ENCODE results near the gene REPIN1. TPM values are rescaled to one million over a fixed set of nuclear protein-coding genes. Genes with fewer than 3 reads are reported as not detected.

Gene REPIN1
- total RNA-seq, 2 donors from 2014 or later: 68.1 to 79.6 TPM

GRCh38 chr7:150405584-150406311 lies 37.1 kb downstream of the REPIN1 start:
- no peaks in the 10 kb centered on the region for H3K9me3 Mint-ChIP-seq
- peaks cover 26% of the 10 kb centered on the region for H3K4me1 Mint-ChIP-seq
- no peaks in the 10 kb centered on the region for H3K27me3 Mint-ChIP-seq
- peak; percentile 16 for ATAC-seq (replicated peaks)
- peaks cover 6% of the 10 kb centered on the region for H3K36me3 Mint-ChIP-seq (ENCODE audit: low read depth)
- peak overlapping the region; percentile 97 for H3K4me3 Mint-ChIP-seq
- H3K27ac Mint-ChIP-seq: peak overlapping the region; percentile 80

GRCh38 chr7:150406312-150406566 lies 37.6 kb downstream of the REPIN1 start:
- peak overlapping the region; percentile 80 for H3K27ac Mint-ChIP-seq
- H3K9me3 Mint-ChIP-seq: no peaks in the 10 kb centered on the region
- no peaks in the 10 kb centered on the region for H3K27me3 Mint-ChIP-seq
- peak overlapping the region; percentile 97 for H3K4me3 Mint-ChIP-seq
- peaks cover 26% of the 10 kb centered on the region for H3K4me1 Mint-ChIP-seq
- peaks cover 11% of the 10 kb centered on the region for H3K36me3 Mint-ChIP-seq (ENCODE audit: low read depth)
- no peak for ATAC-seq (replicated peaks)

DNA sequence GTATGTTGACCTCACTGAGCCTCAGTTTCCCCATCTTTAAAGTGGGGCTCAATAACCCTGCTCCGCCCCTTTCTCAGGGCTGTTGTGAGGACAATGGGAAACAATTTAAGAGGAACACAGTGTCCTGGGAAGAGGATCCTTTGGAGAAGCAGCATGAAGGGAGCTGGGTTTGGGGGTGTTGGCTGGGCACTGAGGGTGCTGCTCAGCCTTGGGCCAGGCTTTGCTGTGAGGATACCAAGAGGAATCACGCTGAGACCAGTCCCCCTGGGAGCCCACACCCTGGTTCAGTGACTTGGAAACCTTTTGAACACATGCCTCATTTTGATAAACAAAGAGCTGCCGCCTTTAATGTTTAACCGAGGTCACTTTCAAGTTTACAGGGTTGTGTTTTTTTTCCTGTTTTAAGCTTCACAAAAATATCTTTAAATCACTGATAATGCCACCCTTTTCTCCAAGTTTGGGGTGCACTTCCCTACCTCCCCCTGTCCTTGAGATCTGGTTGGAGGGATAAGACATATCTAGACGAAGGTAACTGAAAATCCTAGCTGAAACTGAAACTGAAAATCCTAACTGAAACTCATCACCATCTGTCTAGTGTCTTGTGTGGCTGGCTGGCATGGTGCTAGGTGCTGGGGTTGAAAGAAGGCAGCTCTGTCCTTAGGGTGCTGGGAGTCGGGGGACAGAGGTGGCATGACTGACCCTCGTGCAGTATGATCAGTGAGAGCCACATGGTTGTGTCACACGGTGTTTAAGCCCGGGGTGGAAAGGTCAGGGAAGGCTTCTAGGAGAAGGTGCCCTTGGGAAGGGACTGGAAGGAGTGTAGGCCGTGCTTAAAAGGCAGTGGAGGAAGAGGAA lies 38.2 kb downstream of the REPIN1 start:
- peaks cover 12% of the 10 kb centered on the region for H3K36me3 Mint-ChIP-seq (ENCODE audit: low read depth)
- peaks cover 26% of the 10 kb centered on the region for H3K4me1 Mint-ChIP-seq
- H3K27ac Mint-ChIP-seq: peak overlapping the region; percentile 80
- peak overlapping the region; percentile 97 for H3K4me3 Mint-ChIP-seq
- H3K27me3 Mint-ChIP-seq: no peaks in the 10 kb centered on the region
- ATAC-seq (replicated peaks): peak; percentile 74
- no peaks in the 10 kb centered on the region for H3K9me3 Mint-ChIP-seq

- Mint-ChIP-seq H3K36me3 (ENCODE audit: low read depth) (peaks cover 12% of the 10 kb centered on the region), H3K4me3 (no peak overlapping the region), H3K27me3 (no peaks in the 10 kb centered on the region), H3K27ac (no peak overlapping the region), H3K9me3 (no peaks in the 10 kb centered on the region), H3K4me1 (peaks cover 26% of the 10 kb centered on the region)
- no peak for ATAC-seq (replicated peaks)
Measured at GRCh38 chr7:150407588-150408392, 39.2 kb downstream of the REPIN1 start.

- H3K4me1 Mint-ChIP-seq: peaks cover 26% of the 10 kb centered on the region
- H3K36me3 Mint-ChIP-seq (ENCODE audit: low read depth): peaks cover 12% of the 10 kb centered on the region
- H3K9me3 Mint-ChIP-seq: no peaks in the 10 kb centered on the region
- no peaks in the 10 kb centered on the region for H3K27me3 Mint-ChIP-seq
- H3K27ac Mint-ChIP-seq: peak overlapping the region; percentile 68
- ATAC-seq (replicated peaks): no peak
- no peak overlapping the region for H3K4me3 Mint-ChIP-seq
Measured at GRCh38 chr7:150408393-150409299, 40.0 kb downstream of the REPIN1 start.

DNA sequence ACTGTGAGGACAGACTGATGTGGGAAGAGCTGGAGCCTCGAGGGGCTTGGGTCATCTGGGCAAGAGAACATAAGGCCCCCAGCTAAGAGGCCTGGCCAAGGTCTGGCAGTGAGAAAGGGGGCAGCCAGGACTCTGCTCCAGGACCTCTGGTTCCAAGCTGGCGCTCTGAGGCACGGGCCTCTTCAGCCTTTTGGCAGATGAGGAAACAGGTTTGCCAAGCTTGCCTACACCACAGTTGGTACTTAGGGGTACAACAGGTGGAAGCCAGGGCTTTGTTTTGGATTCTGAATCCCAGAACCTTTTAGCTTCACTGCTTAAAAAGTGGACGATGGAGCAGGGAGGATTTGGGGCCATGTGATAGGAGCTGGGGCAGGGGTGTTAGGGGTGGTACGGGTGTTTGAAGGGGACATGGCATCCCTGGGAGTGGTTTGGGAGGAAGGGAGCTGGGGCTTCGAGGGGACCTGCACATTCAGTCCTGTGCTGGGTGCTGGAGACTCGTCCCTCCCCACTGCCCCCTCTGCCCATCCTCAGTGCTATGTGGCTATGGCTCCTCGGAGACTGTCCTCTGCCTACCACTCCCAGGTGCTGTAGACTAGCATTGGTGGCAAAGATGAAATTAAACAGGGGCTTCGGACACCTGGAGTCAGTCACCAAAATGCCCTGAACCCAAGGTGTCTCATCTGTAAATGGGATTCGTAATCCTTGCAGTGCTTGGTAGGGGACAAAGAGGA lies 40.8 kb downstream of the REPIN1 start:
- peaks cover 12% of the 10 kb centered on the region for H3K36me3 Mint-ChIP-seq (ENCODE audit: low read depth)
- ATAC-seq (replicated peaks): no peak
- no peaks in the 10 kb centered on the region for H3K9me3 Mint-ChIP-seq
- peaks cover 21% of the 10 kb centered on the region for H3K4me1 Mint-ChIP-seq
- no peak overlapping the region for H3K4me3 Mint-ChIP-seq
- no peaks in the 10 kb centered on the region for H3K27me3 Mint-ChIP-seq
- peak overlapping the region; percentile 68 for H3K27ac Mint-ChIP-seq

GRCh38 chr7:150410131-150410530 lies 41.5 kb downstream of the REPIN1 start:
- Mint-ChIP-seq H3K4me3 (no peak overlapping the region), H3K36me3 (ENCODE audit: low read depth) (peaks cover 12% of the 10 kb centered on the region), H3K27ac (no peak overlapping the region), H3K27me3 (no peaks in the 10 kb centered on the region), H3K4me1 (peaks cover 19% of the 10 kb centered on the region), H3K9me3 (no peaks in the 10 kb centered on the region)
- no peak for ATAC-seq (replicated peaks)

DNA sequence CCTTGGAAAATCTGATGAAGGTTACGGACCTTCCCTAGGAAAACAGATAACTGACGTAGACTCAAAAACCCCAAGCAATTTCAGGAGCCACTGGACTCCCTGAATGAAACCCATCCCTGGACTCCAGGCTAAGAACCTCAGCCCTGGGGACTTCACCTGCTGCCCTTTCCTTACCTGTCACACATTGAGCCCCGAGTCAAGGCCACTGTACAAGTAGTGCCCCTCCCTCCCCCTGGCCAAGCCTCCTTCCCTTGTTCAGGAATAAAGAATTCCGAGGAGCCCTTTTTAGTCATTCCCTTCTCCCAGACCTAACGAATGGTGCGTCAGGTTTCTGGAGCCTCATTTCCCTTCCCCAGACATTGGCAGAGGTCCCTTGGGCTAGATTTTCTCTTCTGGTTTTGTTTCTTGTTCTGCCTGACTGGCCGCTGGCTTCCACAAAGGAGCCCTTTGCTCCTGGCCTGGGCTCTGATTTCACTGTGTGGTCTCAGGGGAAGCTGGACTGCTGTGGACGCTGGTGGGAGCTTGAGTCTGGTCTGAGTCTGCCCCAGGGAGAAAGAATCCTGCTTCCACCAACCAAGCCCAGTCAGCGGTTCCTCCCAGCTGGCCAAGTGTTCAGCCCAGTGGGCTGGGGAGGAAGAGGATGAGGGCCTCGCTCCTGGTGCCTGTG lies 42.2 kb downstream of the REPIN1 start:
- H3K27ac Mint-ChIP-seq: peak overlapping the region; percentile 25
- H3K27me3 Mint-ChIP-seq: no peaks in the 10 kb centered on the region
- peaks cover 15% of the 10 kb centered on the region for H3K4me1 Mint-ChIP-seq
- peaks cover 12% of the 10 kb centered on the region for H3K36me3 Mint-ChIP-seq (ENCODE audit: low read depth)
- H3K4me3 Mint-ChIP-seq: no peak overlapping the region
- no peaks in the 10 kb centered on the region for H3K9me3 Mint-ChIP-seq
- ATAC-seq (replicated peaks): no peak

- ATAC-seq (replicated peaks): no peak
- Mint-ChIP-seq H3K27me3 (no peaks in the 10 kb centered on the region), H3K4me3 (no peak overlapping the region), H3K4me1 (peaks cover 7% of the 10 kb centered on the region), H3K9me3 (no peaks in the 10 kb centered on the region), H3K27ac (peak overlapping the region; percentile 25), H3K36me3 (ENCODE audit: low read depth) (peaks cover 12% of the 10 kb centered on the region)
Measured at GRCh38 chr7:150411606-150412005, 43.0 kb downstream of the REPIN1 start.

DNA sequence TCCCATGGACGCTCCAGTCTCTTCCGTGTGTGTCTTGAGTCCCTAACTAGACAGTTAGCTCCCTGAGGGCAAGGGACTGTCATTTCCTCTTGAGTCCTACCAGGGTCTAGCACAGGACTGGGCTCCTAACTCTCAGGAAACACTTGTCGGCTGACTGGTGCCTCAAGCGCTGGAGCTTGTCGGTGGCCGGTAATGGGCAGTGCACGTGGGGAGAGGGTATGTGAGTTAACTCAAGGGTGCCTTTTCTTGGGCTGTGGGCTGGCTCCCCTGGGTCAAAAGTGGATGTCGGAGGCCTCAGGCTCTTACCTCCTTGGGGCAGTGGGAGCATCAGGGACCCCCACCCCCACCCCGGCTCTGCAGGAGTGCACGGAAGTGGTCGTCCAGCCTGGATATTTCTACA lies 43.4 kb downstream of the REPIN1 start:
- Mint-ChIP-seq H3K9me3 (no peaks in the 10 kb centered on the region), H3K27ac (no peak overlapping the region), H3K36me3 (ENCODE audit: low read depth) (peaks cover 9% of the 10 kb centered on the region), H3K27me3 (no peaks in the 10 kb centered on the region), H3K4me3 (no peak overlapping the region), H3K4me1 (peaks cover 3% of the 10 kb centered on the region)
- no peak for ATAC-seq (replicated peaks)

GRCh38 chr7:150412518-150413488 lies 44.2 kb downstream of the REPIN1 start:
- Mint-ChIP-seq H3K4me1 (no peaks in the 10 kb centered on the region), H3K36me3 (ENCODE audit: low read depth) (peaks cover 6% of the 10 kb centered on the region), H3K27ac (peak overlapping the region; percentile 67), H3K4me3 (no peak overlapping the region), H3K9me3 (no peaks in the 10 kb centered on the region), H3K27me3 (no peaks in the 10 kb centered on the region)
- ATAC-seq (replicated peaks): peak; percentile 34

- no peaks in the 10 kb centered on the region for H3K9me3 Mint-ChIP-seq
- no peak overlapping the region for H3K4me3 Mint-ChIP-seq
- H3K27me3 Mint-ChIP-seq: no peaks in the 10 kb centered on the region
- H3K27ac Mint-ChIP-seq: peak overlapping the region; percentile 67
- H3K36me3 Mint-ChIP-seq (ENCODE audit: low read depth): peaks cover 6% of the 10 kb centered on the region
- H3K4me1 Mint-ChIP-seq: no peaks in the 10 kb centered on the region
- ATAC-seq (replicated peaks): no peak
Measured at GRCh38 chr7:150413640-150414081, 45.0 kb downstream of the REPIN1 start.
